Breast epithelium (tissue), 4 donors: ENCODE measurements around the gene LDLRAD4. TPM values are rescaled to one million over a fixed set of nuclear protein-coding genes. Genes with fewer than 3 reads are reported as not detected.

Experiments used
- DNase-seq, 2 donors: peaks; one replicate each; pipeline ENCODE4 v3.0.0-alpha.2; 2019; ENCODE audit warnings: low spot score in 2 of 2
- H3K27ac ChIP-seq, 2 donors: fragments of 200-600 bp; sonication (generic) in 1 of 2; one replicate each; pipeline ENCODE4 v1.5.1; 2016 to 2019; ENCODE audit warnings: mild to moderate bottlenecking in 1 of 2
- H3K27me3 ChIP-seq, 2 donors: fragments of 200-600 bp; sonication (generic) in 1 of 2; one replicate each; pipeline versions ENCODE4 v1.5.1 to v1.6.0; 2017 to 2019; ENCODE audit warnings: control low read depth in 1 of 2, mild to moderate bottlenecking in 1 of 2
- H3K36me3 ChIP-seq: fragments of 200-600 bp; one replicate; pipeline ENCODE4 v1.5.1; 2019
- H3K4me1 ChIP-seq, 2 donors: fragments of 200-600 bp; sonication (generic); one replicate each; pipeline ENCODE4 v1.5.1; 2016 to 2019; ENCODE audit warnings: control low read depth in 1 of 2
- H3K4me3 ChIP-seq, 3 donors: fragments of 200-600 bp; sonication (generic); 1 replicate in 2 of 3; 2 replicates in 1 of 3; pipeline ENCODE4 v1.5.1; 2016 to 2019; ENCODE audit warnings: mild to moderate bottlenecking in 3 of 3, moderate library complexity in 2 of 3
- H3K9me3 ChIP-seq, 2 donors: fragments of 200-600 bp; sonication (generic) in 1 of 2; one replicate each; pipeline ENCODE4 v1.5.1; 2016 to 2019; ENCODE audit warnings: control low read depth in 1 of 2
- POLR2A ChIP-seq: fragments of 450-650 bp; IDR thresholded peaks from one replicate; pipeline ENCODE4 v1.6.1; 2016; ENCODE audit warnings: antibody characterized with exemption, mild to moderate bottlenecking, moderate library complexity
- POLR2AphosphoS5 ChIP-seq, 3 donors: sonication (generic); formaldehyde crosslinking; IDR thresholded peaks; one replicate each; pipeline ENCODE4 v1.6.1; 2017; ENCODE audit warnings: antibody characterized with exemption in 3 of 3
- intact Hi-C: fragments of 100-400 bp; cut with DNase I; formaldehyde crosslinking; loops from one replicate; pipeline ENCODE4 v1.15.1; 2023; ENCODE audit warnings: low total_unique reads
- total RNA-seq, 3 donors: library from RNA; depleted of rRNA; stranded (reverse); fragments of >200 nt; gene quantifications; one replicate each; pipeline ENCODE4 v1.1.0, GENCODE V29; 2016
- TF ChIP-seq, protein P1 (sequence below), 3 donors: fragments of 450-650 bp; IDR thresholded peaks; one replicate each; pipeline ENCODE4 v1.5.1; 2016 to 2017; ENCODE audit warnings: antibody characterized with exemption in 3 of 3, mild to moderate bottlenecking in 3 of 3, moderate library complexity in 3 of 3

LDLRAD4 gene
- total RNA-seq, 3 donors from 2014 or later = 28.5 to 94.3 (median 42.9) TPM

DNA sequence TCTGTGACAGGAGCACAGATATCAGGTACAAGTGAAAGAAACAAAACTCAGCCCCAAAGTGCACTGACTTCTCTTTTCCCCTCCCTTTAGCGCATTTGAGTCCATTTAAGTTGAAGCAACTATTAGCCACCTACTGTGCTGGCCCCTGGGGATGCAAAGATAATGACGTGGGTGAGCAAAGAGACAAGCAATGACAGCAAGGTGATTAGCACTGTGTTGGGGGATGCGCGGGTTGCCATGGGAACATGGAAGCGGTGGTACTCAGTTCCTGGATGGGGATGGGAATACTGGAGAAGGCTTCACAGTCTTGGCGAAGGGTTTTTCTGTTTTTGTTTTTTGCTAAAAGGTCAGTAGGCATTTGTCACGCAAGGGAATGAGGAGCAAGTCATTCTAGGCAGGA is 205.8 kb downstream of the LDLRAD4 start:
- Histone ChIP-seq H3K4me1 (no peaks in the 10 kb centered on the region), H3K27me3 (no peaks in the 10 kb centered on the region), H3K9me3 (no peaks in the 10 kb centered on the region), H3K27ac (peak overlapping the region in 1 of 2 donors; percentile 2), H3K36me3 (no peaks in the 10 kb centered on the region), H3K4me3 (no peak overlapping the region)
- intact Hi-C loops = no loop called here
- DNase-seq = no peak
- TF ChIP-seq POLR2AphosphoS5 (IDR thresholded peaks at IDR 0.05) = no peak

DNA sequence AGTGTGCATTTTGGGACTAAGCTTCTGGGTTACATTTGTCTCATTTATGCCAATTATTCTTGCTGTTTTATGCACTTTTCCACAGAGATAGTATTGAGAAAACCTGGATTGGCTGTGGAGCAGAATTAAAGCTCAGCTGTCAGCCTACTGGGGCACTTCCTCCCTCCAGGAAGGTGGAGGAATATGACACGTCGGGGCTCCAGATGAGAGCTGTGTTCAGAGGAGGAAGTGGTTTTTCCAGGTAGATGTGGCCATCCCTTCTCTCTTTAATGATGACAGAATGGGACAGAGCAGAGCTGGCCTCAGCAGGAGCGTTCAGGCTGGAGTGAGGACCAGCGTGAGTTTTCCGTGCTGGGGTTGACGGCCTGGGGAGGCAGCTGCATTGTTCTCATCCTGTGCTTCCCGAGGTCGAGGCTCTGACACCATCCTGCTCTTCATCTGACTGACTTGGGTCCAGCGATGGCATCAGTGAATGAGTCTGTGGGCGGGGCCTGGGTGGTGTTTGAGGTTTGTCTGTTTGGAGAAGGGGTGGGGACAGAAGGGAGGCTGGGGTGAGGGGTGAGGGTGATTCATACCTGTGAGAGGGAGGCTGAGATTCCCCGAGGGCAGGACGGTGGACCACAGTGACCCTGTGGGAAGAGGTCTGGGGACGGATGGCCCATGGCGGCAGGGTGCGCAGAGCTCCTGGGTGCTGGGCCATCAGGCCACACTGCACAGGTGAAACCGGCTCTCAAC is 207.0 kb downstream of the LDLRAD4 start:
- DNase-seq = peak; percentile 58 to 70
- no peaks in the 10 kb centered on the region for H3K27me3 ChIP-seq
- intact Hi-C loops = no loop called here
- TF ChIP-seq, protein P1, sequence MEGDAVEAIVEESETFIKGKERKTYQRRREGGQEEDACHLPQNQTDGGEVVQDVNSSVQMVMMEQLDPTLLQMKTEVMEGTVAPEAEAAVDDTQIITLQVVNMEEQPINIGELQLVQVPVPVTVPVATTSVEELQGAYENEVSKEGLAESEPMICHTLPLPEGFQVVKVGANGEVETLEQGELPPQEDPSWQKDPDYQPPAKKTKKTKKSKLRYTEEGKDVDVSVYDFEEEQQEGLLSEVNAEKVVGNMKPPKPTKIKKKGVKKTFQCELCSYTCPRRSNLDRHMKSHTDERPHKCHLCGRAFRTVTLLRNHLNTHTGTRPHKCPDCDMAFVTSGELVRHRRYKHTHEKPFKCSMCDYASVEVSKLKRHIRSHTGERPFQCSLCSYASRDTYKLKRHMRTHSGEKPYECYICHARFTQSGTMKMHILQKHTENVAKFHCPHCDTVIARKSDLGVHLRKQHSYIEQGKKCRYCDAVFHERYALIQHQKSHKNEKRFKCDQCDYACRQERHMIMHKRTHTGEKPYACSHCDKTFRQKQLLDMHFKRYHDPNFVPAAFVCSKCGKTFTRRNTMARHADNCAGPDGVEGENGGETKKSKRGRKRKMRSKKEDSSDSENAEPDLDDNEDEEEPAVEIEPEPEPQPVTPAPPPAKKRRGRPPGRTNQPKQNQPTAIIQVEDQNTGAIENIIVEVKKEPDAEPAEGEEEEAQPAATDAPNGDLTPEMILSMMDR (IDR thresholded peaks at IDR 0.05) = no peak
- TF ChIP-seq POLR2AphosphoS5 (IDR thresholded peaks at IDR 0.05) (no peak), POLR2A (no peak)
- H3K27ac ChIP-seq = peak overlapping the region; percentile 73 to 82
- H3K36me3 ChIP-seq = no peaks in the 10 kb centered on the region
- no peaks in the 10 kb centered on the region for H3K4me1 ChIP-seq
- H3K4me3 ChIP-seq = no peak overlapping the region
- no peaks in the 10 kb centered on the region for H3K9me3 ChIP-seq

DNA sequence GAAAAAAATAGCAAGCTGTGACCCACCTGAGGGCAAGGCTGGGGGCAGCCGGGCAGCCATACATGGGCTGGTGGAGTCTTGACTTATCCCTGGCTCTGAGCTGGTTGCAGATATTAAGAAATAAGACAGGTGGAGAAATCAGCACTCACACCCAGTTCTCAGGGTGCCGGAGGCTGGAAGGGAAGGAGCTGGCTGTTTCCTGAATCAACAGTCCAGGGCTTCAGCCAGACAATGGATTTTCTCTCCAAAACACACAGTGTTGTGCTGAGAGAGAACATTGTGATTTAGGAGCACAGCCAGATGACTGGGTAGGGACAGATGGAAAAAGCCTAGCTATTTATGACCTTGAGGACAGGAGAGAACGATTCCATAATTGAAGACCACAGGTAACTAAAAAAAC is 208.8 kb downstream of the LDLRAD4 start:
- Histone ChIP-seq H3K4me3 (no peak overlapping the region), H3K36me3 (no peaks in the 10 kb centered on the region), H3K27ac (peak overlapping the region; percentile 73 to 76), H3K9me3 (no peaks in the 10 kb centered on the region), H3K27me3 (no peaks in the 10 kb centered on the region), H3K4me1 (no peaks in the 10 kb centered on the region)
- peak; percentile 59 to 65 for DNase-seq
- intact Hi-C loops = no loop called here
- TF ChIP-seq, protein P1 (IDR thresholded peaks at IDR 0.05) = no peak
- TF ChIP-seq POLR2A = no peak

DNA sequence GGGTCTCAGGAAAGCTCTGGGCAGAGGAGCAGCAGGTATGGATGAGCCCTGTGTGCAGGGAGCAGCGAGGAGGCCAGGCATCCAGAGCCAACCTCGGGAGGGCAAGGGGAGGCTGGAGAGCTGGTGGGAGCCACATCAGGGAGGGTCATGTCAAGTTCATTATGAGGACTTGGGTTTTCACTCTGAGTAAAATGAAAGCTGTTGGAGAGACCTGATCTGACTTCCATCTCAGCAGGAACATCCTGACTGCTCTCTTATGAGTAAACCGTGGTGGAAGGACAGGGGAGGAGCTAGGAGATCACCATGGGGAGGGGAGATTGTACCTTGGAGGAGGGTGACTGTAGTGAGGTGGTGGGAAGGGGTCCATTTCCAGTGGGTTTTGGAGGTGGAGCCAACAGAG is 209.8 kb downstream of the LDLRAD4 start:
- DNase-seq = no peak
- Histone ChIP-seq H3K4me1 (no peaks in the 10 kb centered on the region), H3K9me3 (no peaks in the 10 kb centered on the region), H3K4me3 (no peak overlapping the region), H3K27ac (peak overlapping the region; percentile 73 to 76), H3K27me3 (no peaks in the 10 kb centered on the region), H3K36me3 (no peaks in the 10 kb centered on the region)
- intact Hi-C loops = no loop called here
- TF ChIP-seq POLR2AphosphoS5 (IDR thresholded peaks at IDR 0.05) = no peak
- TF ChIP-seq, protein P1 (IDR thresholded peaks at IDR 0.05) = no peak

DNA sequence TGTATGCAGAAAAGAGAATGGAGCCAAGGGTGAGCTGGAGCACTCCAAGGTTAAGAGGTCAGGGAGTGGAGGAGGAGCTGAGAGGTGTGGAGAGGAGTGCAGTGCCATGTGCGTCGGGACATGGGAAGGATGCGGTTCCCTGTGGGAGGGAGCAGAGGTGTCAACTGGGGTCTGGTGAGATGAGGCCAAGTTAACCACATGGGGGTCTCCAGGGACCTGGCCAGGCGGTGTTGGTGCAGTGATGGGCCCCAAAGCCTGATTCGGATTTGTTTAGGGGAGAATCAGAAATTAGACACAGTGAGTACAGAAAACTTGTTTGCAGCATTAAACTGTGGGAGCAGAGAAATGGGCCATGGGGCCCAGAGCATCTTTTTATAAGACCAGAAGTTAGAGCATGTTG is 210.5 kb downstream of the LDLRAD4 start:
- no peak overlapping the region for H3K27ac ChIP-seq

More for the DNA sequence above, 210.5 kb downstream of the LDLRAD4 start:
- Histone ChIP-seq H3K4me3 (no peak overlapping the region), H3K4me1 (no peaks in the 10 kb centered on the region), H3K27me3 (no peaks in the 10 kb centered on the region), H3K9me3 (no peaks in the 10 kb centered on the region), H3K36me3 (no peaks in the 10 kb centered on the region)
- no peak for DNase-seq
- intact Hi-C loops = no loop called here
- no peak for TF ChIP-seq POLR2AphosphoS5 (IDR thresholded peaks at IDR 0.05)
- TF ChIP-seq POLR2A = no peak
- TF ChIP-seq, protein P1 (IDR thresholded peaks at IDR 0.05) = no peak
